ENCODE results near the gene LRRC72. TPM values are rescaled to one million over a fixed set of nuclear protein-coding genes. Genes with fewer than 3 reads are reported as not detected.

LRRC72 gene
- total RNA-seq, 1 experiment from 2014 or later = not detected

DNA sequence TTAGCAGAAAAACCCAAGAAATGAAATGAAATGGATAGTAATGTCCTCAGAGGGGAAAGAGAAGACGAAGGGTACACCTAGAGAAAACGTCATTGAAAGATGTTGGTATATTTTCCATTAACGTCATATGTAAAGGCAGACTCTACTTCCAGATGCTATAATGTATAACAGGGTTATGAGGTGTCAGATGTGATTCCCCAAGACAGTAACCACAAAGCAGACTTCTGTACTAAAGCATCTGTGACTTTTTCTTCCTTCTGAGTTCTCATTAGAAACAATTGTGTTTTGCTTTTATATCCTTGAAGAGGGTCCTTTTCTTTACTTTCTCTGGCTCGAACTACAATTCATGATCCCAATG is 37.4 kb downstream of the LRRC72 start:
- Histone ChIP-seq H3K27ac (ENCODE audit: low read length) (no peak overlapping the region), H3K9me2 (replicated peaks; ENCODE audit: insufficient read depth, low read length) (no peaks in the 10 kb centered on the region), H3K79me2 (ENCODE audit: low read length) (no peaks in the 10 kb centered on the region), H2AFZ (ENCODE audit: low read length) (peak overlapping the region; percentile 25; the same call in 1 of the 2 replicates), H3K36me3 (ENCODE audit: insufficient read depth, low read length) (no peaks in the 10 kb centered on the region), H3K9ac (ENCODE audit: low read length) (no peak overlapping the region), H3K4me3 (ENCODE audit: low read length) (no peak overlapping the region), H3K4me1 (ENCODE audit: low read length) (peaks cover 12% of the 10 kb centered on the region), H3K9me3 (ENCODE audit: low read length) (no peaks in the 10 kb centered on the region), H3K4me2 (ENCODE audit: low read depth, low read length, poor library complexity, severe bottlenecking) (peak overlapping the region; percentile 61), H4K20me1 (ENCODE audit: insufficient read depth, low read depth, low read length) (no peaks in the 10 kb centered on the region), H3K27me3 (ENCODE audit: low read length) (no peaks in the 10 kb centered on the region)
- peak; percentile 37 for DNase-seq

DNA sequence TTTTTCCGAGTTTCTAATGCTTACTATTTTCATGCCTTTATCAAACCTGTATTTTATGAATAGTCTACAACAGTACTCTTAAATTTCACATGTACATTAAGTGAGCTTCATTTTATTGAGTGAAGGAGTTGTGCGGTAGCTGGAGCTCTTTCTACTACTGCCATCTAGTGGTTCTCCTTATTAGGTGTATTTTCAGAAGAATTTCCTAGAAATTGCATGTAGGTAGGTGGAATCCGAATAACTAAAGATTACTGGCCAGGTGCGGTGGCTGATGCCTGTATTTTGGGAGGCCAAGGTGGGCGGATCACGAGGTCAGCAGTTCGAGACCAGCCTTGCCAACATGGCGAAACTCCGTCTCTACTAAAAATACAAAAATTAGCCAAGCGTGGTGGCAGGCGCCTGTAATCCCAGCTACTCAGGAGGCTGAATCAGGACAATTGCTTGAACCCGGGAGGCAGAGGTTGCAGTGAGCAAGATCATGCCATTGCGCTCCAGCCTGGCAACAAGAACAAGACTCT is 38.3 kb downstream of the LRRC72 start:
- no peaks in the 10 kb centered on the region for H3K79me2 ChIP-seq (ENCODE audit: low read length)
- H3K9me2 ChIP-seq (replicated peaks; ENCODE audit: insufficient read depth, low read length) = no peaks in the 10 kb centered on the region
- no peaks in the 10 kb centered on the region for H3K9me3 ChIP-seq (ENCODE audit: low read length)
- no peaks in the 10 kb centered on the region for H3K36me3 ChIP-seq (ENCODE audit: insufficient read depth, low read length)
- no peak overlapping the region for H3K27ac ChIP-seq (ENCODE audit: low read length)
- no peak overlapping the region for H3K4me3 ChIP-seq (ENCODE audit: low read length)
- H3K4me2 ChIP-seq (ENCODE audit: low read depth, low read length, poor library complexity, severe bottlenecking) = no peak overlapping the region
- DNase-seq = peak; percentile 83
- H2AFZ ChIP-seq (ENCODE audit: low read length) = no peak overlapping the region
- no peaks in the 10 kb centered on the region for H3K27me3 ChIP-seq (ENCODE audit: low read length)
- H3K9ac ChIP-seq (ENCODE audit: low read length) = no peak overlapping the region
- peaks cover 12% of the 10 kb centered on the region for H3K4me1 ChIP-seq (ENCODE audit: low read length)
- no peaks in the 10 kb centered on the region for H4K20me1 ChIP-seq (ENCODE audit: insufficient read depth, low read depth, low read length)

DNA sequence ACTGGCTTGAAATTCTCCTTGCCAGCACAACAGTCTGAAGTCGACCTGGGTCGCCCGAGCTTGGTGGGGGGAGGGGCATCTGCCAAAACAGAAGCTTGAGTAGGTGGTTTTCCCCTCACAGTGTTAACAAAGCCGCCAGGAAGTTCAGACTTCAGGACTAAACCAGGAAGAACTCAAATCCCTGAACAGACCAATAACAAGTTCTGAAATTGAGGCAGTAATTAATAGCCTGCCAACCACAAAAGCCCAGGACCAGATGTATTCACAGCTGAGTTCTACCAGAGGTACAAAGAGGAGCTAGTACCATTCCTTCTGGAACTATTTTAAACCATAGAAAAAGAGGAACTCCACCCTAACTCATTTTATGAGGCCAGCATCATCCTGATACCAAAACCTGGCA is 45.3 kb downstream of the LRRC72 start:
- Histone ChIP-seq H3K27me3 (ENCODE audit: low read length) (no peaks in the 10 kb centered on the region), H3K4me3 (ENCODE audit: low read length) (no peak overlapping the region), H3K4me1 (ENCODE audit: low read length) (no peaks in the 10 kb centered on the region), H3K36me3 (ENCODE audit: insufficient read depth, low read length) (no peaks in the 10 kb centered on the region), H3K4me2 (ENCODE audit: low read depth, low read length, poor library complexity, severe bottlenecking) (no peak overlapping the region), H3K79me2 (ENCODE audit: low read length) (no peaks in the 10 kb centered on the region), H3K9me3 (ENCODE audit: low read length) (no peaks in the 10 kb centered on the region), H3K9me2 (replicated peaks; ENCODE audit: insufficient read depth, low read length) (no peaks in the 10 kb centered on the region), H3K9ac (ENCODE audit: low read length) (no peak overlapping the region), H3K27ac (ENCODE audit: low read length) (no peak overlapping the region), H4K20me1 (ENCODE audit: insufficient read depth, low read depth, low read length) (no peaks in the 10 kb centered on the region), H2AFZ (ENCODE audit: low read length) (no peak overlapping the region)
- peak; percentile 14 for DNase-seq

DNA sequence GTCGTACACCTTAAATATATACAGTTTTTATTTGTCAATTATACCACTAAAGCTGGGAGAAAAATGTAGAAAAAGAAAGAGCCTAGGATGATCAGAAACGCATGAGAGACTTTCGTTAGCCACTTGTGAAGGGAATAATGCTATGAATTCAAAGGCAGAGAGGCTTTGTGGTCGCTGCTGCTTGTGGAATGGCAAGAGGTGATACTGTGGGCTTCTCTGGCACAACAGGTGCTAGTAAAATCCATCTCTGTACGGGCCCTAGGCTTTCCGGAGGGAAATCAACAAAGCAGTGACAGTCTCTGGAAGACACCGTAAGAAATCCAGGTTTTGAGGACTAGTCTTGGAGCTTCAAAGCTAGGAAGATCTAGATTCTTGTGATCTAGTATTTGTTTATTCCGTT is 52.6 kb downstream of the LRRC72 start:
- Histone ChIP-seq H3K79me2 (ENCODE audit: low read length) (no peaks in the 10 kb centered on the region), H3K4me1 (ENCODE audit: low read length) (no peaks in the 10 kb centered on the region), H3K4me2 (ENCODE audit: low read depth, low read length, poor library complexity, severe bottlenecking) (no peak overlapping the region), H4K20me1 (ENCODE audit: insufficient read depth, low read depth, low read length) (no peaks in the 10 kb centered on the region), H3K9me3 (ENCODE audit: low read length) (no peaks in the 10 kb centered on the region), H3K27me3 (ENCODE audit: low read length) (no peaks in the 10 kb centered on the region), H3K36me3 (ENCODE audit: insufficient read depth, low read length) (no peaks in the 10 kb centered on the region), H3K9ac (ENCODE audit: low read length) (no peak overlapping the region), H3K9me2 (replicated peaks; ENCODE audit: insufficient read depth, low read length) (no peaks in the 10 kb centered on the region), H2AFZ (ENCODE audit: low read length) (no peak overlapping the region), H3K27ac (ENCODE audit: low read length) (no peak overlapping the region), H3K4me3 (ENCODE audit: low read length) (no peak overlapping the region)
- peak; percentile 19 for DNase-seq

DNA sequence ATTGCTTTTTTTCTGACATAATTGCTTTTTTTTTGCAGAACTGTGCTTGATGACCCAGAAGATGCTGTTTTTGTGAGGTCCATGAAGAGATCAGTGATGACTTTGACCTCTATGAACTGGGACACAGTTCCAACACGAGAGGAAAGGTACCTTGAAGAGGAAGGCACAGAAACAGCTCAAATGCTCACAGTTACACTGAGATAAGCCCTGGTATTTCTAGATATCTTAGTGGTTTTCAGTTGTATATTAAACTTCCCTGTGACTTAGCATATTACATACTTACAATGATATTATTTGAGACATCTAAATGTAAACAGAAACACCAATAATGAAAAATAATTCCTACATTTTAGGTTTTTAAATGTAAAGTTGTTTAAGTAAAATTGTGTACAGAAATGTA is 54.7 kb downstream of the LRRC72 start:
- no peak overlapping the region for H3K27ac ChIP-seq (ENCODE audit: low read length)

DNA sequence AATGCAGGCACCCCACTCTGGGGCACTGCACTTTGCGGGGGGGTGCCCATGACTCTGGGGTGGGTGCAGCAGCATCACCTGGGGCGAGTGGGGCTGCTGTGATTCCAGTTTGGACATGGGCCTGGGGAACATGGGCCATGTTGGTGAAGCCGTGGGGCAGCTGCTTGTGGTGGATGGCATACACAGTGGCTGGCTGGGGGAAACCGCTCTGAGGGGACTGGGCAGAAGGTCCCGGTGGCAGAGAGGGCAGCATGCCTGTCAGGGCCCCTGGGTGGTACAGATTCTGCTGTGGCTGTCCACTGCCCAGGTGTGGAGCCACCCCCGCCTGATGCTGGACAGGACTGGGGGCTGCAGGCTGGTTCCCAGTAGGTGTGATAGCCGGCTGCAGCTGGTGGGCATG is 57.2 kb downstream of the LRRC72 start:
- peaks cover 4% of the 10 kb centered on the region; the same call in 1 of the 2 replicates for H3K4me1 ChIP-seq (ENCODE audit: low read length)
- H3K79me2 ChIP-seq (ENCODE audit: low read length) = no peaks in the 10 kb centered on the region
- H3K9ac ChIP-seq (ENCODE audit: low read length) = no peak overlapping the region
- H4K20me1 ChIP-seq (ENCODE audit: insufficient read depth, low read depth, low read length) = no peaks in the 10 kb centered on the region
- H3K36me3 ChIP-seq (ENCODE audit: insufficient read depth, low read length) = no peaks in the 10 kb centered on the region
- no peak overlapping the region for H3K4me2 ChIP-seq (ENCODE audit: low read depth, low read length, poor library complexity, severe bottlenecking)
- H3K27ac ChIP-seq (ENCODE audit: low read length) = no peak overlapping the region
- no peak overlapping the region for H3K4me3 ChIP-seq (ENCODE audit: low read length)
- H3K9me3 ChIP-seq (ENCODE audit: low read length) = no peaks in the 10 kb centered on the region
- peak; percentile 9 for DNase-seq
- no peak overlapping the region for H2AFZ ChIP-seq (ENCODE audit: low read length)
- H3K9me2 ChIP-seq (replicated peaks; ENCODE audit: insufficient read depth, low read length) = no peaks in the 10 kb centered on the region
- no peaks in the 10 kb centered on the region for H3K27me3 ChIP-seq (ENCODE audit: low read length)

More for the DNA sequence above, 54.7 kb downstream of the LRRC72 start:
- Histone ChIP-seq H3K9me2 (replicated peaks; ENCODE audit: insufficient read depth, low read length) (no peaks in the 10 kb centered on the region), H3K36me3 (ENCODE audit: insufficient read depth, low read length) (no peaks in the 10 kb centered on the region), H3K9ac (ENCODE audit: low read length) (no peak overlapping the region), H3K4me1 (ENCODE audit: low read length) (no peaks in the 10 kb centered on the region), H2AFZ (ENCODE audit: low read length) (no peak overlapping the region), H3K27me3 (ENCODE audit: low read length) (no peaks in the 10 kb centered on the region), H3K4me3 (ENCODE audit: low read length) (no peak overlapping the region), H4K20me1 (ENCODE audit: insufficient read depth, low read depth, low read length) (no peaks in the 10 kb centered on the region), H3K79me2 (ENCODE audit: low read length) (no peaks in the 10 kb centered on the region), H3K9me3 (ENCODE audit: low read length) (no peaks in the 10 kb centered on the region), H3K4me2 (ENCODE audit: low read depth, low read length, poor library complexity, severe bottlenecking) (no peak overlapping the region)
- DNase-seq = no peak

DNA sequence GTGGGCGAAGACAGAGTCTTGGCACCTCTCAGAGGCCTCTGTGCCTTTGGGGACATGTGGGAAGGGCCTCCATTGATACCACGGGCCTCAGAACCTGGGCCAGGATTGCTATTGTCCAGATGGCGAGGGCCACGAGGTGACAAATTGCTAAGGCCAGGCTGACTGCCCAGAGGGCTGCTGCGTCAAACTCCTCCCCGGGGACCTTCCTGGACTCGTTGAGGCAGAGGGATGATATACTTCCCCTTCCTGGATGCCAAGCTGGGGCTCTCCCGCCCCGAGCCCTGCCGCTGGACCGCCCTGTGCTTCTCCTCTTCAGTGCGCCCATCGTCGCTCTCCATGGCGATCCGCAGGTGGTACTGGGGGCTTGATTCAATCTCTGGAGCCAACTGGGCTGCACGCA is 58.9 kb downstream of the LRRC72 start:
- H3K36me3 ChIP-seq (ENCODE audit: insufficient read depth, low read length) = no peaks in the 10 kb centered on the region
- no peak overlapping the region for H3K4me2 ChIP-seq (ENCODE audit: low read depth, low read length, poor library complexity, severe bottlenecking)
- H3K27me3 ChIP-seq (ENCODE audit: low read length) = no peaks in the 10 kb centered on the region
- no peaks in the 10 kb centered on the region for H3K9me3 ChIP-seq (ENCODE audit: low read length)
- H3K4me1 ChIP-seq (ENCODE audit: low read length) = peaks cover 4% of the 10 kb centered on the region; the same call in 1 of the 2 replicates
- H4K20me1 ChIP-seq (ENCODE audit: insufficient read depth, low read depth, low read length) = no peaks in the 10 kb centered on the region
- H3K9me2 ChIP-seq (replicated peaks; ENCODE audit: insufficient read depth, low read length) = no peaks in the 10 kb centered on the region
- H3K79me2 ChIP-seq (ENCODE audit: low read length) = no peaks in the 10 kb centered on the region
- no peak overlapping the region for H3K27ac ChIP-seq (ENCODE audit: low read length)
- no peak for DNase-seq
- H3K9ac ChIP-seq (ENCODE audit: low read length) = no peak overlapping the region
- no peak overlapping the region for H2AFZ ChIP-seq (ENCODE audit: low read length)
- H3K4me3 ChIP-seq (ENCODE audit: low read length) = no peak overlapping the region

DNA sequence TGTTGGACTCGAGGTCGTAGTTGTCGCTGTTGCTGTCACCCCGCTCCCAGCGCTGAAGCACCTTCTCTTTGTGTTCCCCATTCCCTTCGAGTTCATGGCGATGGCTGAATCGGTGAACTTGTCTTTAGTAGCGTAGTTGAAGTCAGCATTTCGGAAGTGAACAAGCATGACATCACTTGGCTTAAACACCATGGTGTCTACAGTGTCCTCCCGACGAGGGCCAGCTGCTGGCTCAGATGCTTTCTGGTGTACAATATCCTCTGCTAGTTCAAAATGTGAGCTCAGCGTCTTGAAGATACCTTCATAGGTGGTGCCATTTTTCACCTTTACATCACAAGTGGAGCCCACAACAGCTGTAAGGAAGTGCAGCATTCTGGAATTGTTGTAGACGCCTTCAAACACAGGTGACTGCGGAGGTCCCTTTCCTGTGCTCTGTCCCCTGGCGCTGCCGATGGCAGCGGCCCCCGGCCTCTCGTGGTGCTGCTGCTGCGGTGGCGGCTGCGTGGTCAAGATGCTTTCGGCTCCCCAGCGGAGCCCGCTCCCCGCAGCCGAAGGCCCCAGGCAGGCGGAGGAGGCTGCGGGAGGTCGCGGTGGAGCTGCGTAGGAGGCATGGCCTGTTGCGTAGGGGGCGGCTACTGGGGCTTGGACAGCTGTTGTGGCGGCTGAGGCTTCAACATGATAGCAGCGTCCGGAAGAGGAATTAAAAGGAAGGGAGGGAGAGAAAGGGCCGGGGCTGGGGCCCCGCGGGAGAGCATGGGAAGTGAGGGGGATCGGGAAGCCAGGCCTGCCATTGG is 59.7 kb downstream of the LRRC72 start:
- Histone ChIP-seq H2AFZ (ENCODE audit: low read length) (no peak overlapping the region), H4K20me1 (ENCODE audit: insufficient read depth, low read depth, low read length) (no peaks in the 10 kb centered on the region), H3K9me3 (ENCODE audit: low read length) (no peaks in the 10 kb centered on the region), H3K27ac (ENCODE audit: low read length) (no peak overlapping the region), H3K9me2 (replicated peaks; ENCODE audit: insufficient read depth, low read length) (no peaks in the 10 kb centered on the region), H3K4me1 (ENCODE audit: low read length) (peaks cover 4% of the 10 kb centered on the region; the same call in 1 of the 2 replicates), H3K79me2 (ENCODE audit: low read length) (no peaks in the 10 kb centered on the region), H3K36me3 (ENCODE audit: insufficient read depth, low read length) (no peaks in the 10 kb centered on the region), H3K4me3 (ENCODE audit: low read length) (no peak overlapping the region), H3K9ac (ENCODE audit: low read length) (no peak overlapping the region), H3K27me3 (ENCODE audit: low read length) (no peaks in the 10 kb centered on the region), H3K4me2 (ENCODE audit: low read depth, low read length, poor library complexity, severe bottlenecking) (no peak overlapping the region)
- DNase-seq = no peak

Data from Karpas-422 (cell line).